GM18873 (cell line): ENCODE results near the gene AMZ1.
"Not testable (repeated sequence)": the region's sequence is repeated elsewhere in the genome, so short reads cannot be mapped to it uniquely, and the experiment has no call there.

Experiments used
- ATAC-seq: cut with Tn5 transposase; IDR thresholded peaks from one replicate; pipeline ENCODE4 v1.9.1; 2021; ENCODE audit warnings: mild to moderate bottlenecking, moderate library complexity, moderate number of reproducible peaks; ENCODE audit not compliant: unreplicated experiment, low FRiP score

Gene AMZ1

DNA sequence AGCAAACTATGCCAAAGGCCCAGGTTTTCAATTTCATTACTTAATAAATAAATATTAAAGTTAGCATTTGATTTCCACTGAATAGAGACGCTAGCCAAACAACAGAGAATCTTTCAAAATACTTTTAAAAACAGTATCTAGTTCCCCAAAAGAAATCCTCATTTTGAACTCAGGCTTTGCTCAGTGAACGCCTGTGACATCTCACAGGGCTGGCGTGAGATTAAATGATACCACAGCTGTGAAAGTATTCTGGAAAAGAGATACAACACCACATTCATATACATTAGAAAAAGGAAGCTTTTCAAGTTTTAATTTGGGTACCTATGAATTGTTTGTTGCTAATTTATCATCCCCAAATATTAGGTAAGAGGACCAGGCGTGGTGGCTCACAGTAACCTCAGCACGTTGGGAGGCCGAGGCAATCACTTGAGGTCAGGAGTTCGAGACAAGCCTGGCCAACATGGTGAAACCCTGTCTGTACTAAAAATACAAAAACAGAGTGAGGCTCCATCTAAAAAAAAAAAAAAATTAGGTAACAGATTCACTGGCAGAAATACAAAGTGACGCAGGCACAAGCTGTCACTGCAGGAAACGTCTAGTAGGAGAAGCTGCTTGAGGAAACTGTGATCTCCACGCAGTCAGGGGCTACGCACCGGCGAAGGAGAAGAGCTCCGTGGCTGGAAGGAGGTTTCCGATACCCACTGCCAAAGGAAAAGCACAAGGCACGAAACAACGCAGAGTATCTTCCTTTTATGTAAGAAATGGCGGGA lies 50.0 kb downstream of the AMZ1 start:
- no peak for ATAC-seq

DNA sequence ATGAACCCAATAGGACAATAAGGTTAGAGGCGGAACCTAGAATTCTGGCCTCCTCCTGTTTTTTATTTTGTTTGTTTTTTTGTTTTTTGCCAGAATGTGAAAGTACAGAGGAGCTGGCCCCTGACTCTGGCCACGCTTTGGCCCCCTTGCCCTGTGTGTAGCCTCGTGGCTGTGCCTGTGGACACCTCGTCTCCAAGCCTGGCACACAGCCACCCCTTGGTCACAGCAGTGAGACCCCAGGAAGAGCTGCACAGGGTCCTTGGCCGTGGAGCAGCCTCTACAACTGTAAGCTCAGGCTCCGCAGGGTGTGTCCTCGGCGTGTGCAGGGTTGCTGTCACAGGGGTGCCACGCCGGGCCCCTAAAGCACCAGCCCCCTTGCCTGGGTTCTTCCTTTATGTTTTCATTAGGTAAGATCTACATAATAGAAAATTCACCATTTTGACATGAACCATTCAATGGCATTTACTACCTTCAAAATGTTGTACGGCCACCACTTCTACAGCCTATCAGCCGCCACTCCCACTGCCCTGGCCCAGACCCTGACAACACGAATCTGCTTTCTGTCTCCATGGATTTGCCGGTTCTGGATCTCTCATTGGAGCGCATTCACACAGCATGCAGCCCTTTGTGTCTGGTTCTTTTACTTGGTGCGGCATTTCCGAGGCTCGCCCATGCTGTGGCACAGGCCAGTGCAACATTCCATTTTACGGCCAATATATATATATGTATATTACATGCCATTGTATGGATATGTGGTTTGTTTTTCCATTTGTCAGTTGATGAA lies 51.0 kb downstream of the AMZ1 start:
- ATAC-seq, result no peak

DNA sequence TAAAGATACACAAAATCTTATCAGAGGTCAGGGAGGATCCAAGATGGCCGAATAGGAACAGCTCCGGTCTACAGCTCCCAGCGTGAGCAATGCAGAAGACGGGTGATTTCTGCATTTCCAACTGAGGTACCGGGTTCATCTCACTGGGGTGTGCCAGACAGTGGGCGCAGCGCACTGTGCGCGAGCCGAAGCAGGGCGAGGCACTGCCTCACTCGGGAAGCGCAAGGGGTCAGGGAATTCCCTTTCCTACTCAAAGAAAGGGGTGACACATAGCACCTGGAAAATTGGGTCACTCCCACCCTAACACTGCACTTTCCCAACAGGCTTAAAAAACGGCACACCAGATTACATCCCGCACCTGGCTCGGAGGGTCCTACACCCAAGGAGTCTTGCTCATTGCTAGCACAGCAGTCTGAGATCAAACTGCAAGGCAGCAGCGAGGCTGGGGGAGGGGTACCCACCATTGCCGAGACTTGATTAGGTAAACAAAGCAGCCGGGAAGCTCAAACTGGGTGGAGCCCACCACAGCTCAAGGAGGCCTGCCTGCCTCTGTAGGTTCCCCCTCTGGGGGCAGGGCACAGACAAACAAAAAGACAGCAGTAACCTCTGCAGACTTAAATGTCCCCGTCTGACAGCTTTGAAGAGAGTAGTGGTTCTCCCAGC lies 55.7 kb downstream of the AMZ1 start:
- ATAC-seq, result not testable (repeated sequence)

DNA sequence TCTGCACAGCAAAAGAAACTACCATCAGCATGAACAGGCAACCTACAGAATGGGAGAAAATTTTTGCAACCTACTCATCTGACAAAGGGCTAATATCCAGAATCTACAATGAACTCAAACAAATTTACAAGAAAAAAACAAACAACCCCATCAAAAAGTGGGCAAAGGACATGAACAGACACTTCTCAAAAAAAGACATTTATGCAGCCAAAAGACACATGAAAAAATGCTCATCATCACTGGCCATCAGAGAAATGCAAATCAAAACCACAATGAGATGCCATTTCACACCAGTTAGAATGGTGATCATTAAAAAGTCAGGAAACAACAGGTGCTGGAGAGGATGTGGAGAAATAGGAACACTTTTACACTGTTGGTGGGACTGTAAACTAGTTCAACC lies 60.7 kb downstream of the AMZ1 start:
- not testable (repeated sequence) for ATAC-seq

DNA sequence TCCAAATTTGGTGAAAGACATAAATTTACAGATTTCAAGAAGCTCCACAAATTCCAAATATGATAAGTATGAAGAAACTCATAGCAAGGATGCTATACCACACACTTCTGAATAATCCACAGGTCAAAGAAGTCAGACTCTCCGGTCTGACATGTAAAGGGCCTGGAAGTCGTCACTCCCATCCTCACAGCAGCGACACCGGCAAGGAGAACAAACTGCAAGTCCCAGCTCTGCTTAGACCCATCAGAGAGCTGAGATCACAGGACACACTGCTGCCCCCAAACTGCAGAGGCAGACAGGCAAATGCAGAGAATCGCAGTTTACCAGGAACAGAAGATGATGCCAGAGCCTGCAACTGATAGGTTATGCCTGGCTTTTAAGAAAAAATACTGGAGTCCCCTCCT lies 62.0 kb downstream of the AMZ1 start:
- no peak for ATAC-seq

DNA sequence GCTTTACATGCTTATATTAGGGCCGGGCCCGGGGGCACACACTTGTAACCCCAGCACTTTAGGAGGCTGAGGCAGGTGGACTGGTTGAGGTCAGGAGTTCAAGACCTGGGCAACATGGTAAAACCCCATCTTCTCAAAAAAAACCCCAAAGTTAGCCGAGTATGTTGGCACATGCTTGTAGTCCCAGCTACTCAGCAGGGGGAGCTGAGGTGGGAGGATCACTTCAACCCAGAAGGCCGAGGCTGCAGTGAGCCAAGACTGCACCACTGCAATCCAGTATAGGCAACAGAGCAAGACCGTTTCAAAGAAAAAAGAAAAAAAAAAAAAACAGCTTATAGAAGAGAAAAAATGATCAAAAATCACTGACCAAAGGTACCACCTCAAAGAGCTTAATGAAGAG lies 63.1 kb downstream of the AMZ1 start:
- ATAC-seq, result no peak

DNA sequence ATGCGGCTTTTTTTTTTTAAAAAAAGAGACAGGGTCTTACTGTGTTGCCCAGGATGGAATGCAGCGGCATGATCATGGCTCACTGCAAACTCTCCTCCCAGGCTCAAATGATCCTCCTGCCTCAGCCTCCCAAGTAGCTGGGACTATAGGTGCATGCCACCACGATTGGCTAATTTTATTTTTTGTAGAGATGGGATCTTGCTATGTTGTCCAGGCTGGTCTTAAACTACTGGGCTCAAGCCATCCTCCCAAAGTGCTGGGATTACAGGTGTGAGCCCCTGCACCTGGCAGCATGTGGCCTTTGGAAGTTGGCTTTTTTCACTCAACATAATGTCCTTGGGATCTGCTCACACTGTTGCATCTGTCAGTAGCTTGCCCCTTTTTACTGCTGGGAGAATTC lies 65.1 kb downstream of the AMZ1 start:
- no peak for ATAC-seq

DNA sequence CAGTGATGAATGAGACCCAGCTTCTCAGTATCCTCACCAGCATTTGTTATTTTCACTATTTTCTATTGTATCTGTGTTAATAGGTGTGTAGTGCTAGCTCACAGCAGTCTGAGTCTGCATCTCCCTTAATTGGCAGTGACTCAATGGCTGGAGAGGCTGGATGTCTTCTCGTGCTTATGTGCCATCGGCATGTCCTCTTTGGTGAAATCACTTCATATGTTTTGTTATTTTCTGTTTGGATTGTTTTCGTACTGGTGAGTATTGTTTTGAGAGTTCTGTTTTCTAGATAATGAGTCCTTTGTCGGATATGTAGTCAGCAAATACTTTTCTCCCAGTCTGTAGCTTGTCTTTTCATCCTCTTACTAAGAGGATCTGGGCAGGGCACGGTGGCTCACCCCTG lies 66.1 kb downstream of the AMZ1 start:
- ATAC-seq, result no peak

DNA sequence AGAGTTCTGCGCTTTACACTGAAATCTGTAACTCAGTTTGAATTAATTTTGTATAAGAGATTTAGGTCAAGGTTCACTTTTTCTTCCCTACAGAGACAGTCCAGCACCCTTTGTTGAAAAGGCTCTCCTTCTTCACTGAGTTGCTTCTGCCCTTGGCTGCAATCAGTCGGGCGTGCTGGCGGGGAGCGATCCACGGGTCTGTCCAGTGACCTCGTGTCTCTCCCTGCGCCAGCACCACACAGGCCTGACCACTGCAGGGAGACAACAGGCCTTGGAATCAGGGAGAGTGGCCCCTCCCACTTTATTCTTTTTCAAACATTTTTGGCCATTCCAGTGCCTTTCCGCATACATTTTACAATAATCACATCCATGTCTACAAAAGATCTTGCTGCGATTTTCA lies 66.9 kb downstream of the AMZ1 start:
- no peak for ATAC-seq

DNA sequence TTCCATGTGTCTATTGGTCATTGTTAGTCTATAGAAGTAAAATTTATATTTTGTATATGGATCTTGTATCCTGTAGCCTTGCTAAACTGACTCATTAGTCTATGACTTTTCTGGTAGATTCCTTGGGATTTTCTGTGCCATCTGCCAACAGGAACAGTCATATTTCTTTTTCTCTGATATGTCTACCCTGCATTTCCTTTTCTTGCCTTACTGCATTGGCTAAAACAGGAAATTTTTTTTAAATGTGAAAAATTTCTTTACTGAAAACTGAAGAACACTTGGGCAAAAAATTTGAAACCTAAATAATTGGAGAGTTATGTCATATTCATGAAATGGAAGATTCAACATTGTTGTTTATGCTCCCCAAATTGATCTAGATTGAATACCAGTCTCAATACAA lies 67.5 kb downstream of the AMZ1 start:
- ATAC-seq, result no peak

DNA sequence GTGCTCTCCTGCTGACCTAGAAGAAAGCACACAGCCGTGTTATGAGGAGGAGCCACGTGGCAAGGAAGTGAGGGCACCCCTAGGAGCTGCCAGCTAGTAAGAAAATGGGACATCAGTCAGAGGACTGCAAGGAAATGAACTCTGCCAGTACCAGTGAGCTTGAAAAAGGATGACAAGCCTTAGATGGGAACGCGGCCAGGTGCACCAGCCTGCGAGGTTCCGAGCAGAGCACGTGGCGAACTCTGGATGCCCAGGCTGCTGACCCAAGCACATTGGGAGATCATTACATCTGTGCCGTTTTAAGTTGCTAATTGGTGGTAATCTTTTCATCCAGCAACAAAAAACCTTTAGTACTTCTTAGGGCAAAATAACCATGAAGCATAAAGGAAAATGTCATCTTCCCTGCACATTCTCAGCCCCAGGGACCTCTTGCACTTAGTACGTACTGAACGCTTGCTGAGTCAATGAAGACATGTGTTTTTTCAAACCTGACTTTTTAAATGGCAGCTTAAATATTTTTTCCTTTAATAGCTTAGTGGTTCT lies 69.4 kb downstream of the AMZ1 start:
- no peak for ATAC-seq

DNA sequence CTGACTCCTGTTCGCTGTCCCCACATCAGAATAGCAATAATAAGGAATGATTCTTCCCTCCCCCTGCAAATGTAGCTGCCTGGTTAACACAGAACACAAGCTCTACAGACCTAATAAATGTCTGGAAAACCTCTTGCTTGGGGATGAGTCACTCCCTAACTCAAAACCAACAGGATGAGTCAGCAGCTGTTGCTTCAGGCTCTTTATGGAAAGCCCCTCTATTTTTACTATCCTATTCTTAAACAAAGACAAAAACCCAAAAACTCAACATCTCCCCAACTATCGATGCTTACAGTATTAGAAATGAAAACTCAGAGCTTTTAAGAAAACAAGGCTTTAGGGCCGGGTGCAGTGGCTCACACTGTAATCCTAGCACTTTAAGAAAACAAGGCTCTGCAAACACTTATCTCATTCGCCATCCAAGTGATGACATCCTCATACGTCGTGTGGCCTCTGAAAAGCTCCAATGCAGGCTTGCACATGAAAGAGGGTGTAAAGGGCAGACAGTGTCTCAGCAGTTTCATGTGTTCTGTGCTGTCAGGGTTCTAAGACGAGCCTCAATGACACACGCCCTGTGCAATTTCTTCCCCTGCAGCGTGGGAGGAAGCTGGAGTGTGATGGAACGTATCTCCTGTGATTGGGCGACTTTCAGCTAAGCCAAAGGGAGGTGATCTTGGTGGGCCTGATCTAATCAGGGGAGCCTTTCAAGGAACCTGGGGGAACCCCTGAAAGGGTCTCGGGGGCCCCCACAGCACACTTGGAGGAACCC lies 70.1 kb downstream of the AMZ1 start:
- ATAC-seq, result peak; percentile 62

DNA sequence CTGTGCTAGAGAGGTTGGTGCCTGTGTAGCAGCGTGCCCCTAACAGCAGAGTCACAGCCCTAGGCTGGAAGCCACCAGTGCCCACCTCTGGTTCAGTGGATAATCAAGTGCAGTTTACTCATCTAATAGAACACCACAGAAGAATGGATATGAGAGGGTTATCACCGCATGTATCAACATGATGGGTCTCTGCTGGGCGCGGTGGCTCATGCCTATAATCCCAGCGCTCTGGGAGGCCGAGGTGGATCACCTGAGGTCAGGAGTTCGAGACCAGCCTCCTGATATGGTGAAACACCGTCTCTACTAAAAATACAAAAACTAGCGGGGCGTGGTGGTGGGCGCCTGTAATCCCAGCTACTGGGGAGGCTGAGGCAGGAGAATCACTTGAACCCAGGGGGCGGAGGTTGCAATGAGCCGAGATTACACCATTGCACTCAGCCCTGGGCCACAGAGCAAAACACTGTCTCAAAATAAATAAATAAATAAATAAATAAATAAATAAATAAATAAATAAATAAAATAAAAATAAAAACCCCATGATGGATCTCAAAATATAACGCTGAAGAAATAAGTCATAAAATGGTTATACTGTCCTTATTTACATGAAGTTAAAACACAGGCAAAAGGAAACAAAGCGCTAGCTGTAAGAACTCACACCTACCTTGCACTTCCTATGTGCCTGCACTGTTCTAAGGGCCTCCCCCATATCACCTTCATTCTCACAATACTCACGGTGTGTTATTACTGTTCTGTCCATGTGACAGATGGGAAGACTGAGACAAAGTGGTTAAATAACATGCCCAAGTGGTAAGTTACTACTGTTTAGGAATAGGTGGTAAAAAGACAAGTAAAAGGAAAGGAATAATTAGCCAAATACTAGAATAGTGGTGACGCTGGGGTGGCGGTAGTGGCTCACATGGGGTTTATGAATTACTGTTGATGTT lies 70.9 kb downstream of the AMZ1 start:
- no peak for ATAC-seq

DNA sequence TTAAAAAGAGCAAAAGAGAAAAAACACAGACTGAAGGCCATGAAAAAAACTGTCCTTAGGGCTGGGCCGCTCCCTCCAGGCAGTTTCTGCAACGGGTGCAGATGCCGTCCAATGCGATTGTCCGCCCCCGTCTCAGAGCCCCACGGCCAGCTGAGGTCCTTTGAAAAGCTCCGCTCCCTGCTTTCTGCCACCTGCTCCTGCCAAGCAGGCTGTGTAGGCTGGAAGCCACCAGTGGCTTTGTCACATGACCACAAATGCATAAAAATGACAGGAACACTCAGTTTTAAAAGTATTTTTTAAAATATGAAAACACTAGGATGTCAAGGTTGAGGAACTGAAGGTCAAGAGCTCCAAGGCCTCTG lies 71.7 kb downstream of the AMZ1 start:
- no peak for ATAC-seq

DNA sequence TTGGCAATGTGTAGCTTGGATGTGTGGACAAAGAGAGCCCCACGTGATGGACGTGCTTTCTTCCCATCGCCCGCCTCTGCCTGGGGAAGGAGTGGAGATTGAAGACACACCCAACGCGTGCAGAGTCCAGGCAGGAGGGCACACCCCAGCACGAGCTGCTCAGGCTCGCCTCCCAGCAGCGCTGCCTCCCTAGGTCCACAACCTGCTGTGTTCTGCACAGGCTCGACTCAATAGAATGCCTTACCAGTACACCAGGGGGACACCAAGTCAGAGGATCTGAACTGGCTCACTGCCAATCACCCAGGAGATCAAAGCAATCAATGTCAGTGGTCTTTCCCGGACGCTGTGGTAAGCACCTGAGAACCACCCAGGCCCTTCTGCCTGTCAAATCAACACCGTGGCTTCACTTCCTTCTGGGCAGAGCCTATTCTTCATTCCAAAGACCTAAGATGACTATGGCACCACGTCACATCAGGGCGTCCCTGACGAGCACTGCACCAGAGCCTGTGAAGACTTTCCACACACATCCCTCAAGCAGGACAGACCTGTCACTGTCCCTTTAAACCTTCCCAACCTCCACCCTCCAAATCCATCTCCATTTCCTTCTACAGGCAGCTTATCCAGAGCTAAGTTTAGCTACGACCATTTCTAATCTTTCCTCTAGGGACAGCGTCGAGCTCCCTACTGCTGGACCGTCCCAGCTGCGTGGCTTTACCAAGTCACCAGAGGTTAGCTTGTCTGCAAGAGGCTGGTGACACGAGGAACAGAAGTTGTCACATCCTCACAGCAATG lies 72.3 kb downstream of the AMZ1 start:
- no peak for ATAC-seq

DNA sequence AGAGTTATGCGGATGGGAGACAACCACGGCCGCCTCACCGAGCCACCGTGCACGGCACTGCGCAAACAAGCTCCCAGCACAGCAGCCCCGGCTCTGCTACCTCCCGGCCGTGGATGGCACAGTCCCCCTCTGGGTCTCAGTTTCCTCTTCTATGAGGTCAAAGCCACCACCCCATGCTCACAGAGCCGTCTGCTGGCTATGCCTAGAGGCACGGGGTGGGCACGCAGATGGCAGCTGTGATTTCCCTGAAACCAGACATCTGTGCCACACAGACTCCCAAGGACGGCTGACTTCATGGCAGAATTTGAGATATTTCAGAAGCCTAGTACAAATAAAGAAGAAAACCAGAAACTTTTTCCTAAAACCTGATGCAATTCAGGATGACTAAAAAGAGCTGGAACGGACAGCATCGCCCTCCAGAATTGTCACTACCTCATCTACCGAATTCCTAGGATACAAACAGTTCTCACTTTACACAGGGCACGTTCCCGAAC lies 73.2 kb downstream of the AMZ1 start:
- ATAC-seq, result no peak

DNA sequence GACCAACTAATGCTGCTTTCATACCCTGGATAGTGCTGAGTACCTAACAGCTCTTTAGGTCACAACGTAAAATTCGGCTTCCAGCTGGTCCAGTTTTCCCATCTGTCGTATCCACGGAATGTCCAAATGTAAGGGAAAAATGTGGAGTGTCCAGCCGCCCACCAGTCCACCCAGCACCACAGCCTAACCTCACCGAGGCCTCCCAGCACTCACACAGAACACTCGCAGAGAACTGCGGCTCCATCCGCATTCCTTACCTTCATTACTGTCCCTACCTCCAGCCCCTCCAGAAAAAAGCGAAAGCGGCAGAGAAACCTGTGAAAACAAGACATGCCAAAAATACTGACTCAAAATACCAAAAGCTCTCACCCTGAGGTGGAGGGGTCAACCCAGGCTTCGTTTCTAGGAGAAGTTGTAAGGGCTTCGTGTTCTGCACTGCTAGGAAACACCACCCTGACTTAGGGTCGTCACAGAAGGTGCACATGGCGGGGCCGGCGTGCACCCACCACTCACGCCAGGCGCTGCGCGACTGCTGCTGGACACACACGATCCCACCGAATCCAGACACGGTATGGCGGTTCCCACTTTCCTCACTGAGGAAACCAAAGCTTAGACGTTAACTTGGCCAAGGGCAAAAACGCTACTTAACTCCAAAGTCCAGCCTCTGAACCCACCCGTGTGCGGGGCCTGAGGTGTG lies 73.9 kb downstream of the AMZ1 start:
- no peak for ATAC-seq

DNA sequence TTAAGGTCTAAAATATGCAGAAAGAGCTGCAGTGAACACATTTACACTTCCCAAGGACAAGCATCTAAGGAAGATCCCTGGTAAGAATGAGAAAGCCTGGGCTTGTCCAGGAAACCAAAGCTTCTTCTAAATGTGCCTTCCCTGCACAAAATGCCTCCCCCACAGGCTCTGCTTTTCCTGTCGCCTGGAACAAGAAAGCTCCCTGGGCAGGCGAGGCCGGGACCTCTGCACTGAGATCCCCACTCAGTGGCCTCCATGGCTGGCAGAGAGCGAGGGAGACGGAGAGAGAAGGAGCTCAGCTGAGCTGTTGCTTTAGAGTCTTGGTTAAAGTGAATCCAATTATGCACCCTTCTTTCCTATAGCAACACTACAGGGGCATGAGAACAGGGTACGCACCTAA lies 75.6 kb downstream of the AMZ1 start:
- no peak for ATAC-seq
